Measurements from ENCODE around the gene DNAH8.
A peak's percentile ranks its signal among the peaks of the same experiment; 100 is the strongest.

The DNAH8 gene

GRCh38 chr6:38957426-38957825 lies 242.3 kb downstream of the DNAH8 start:
- no peak for DNase-seq (ENCODE audit: low spot score)
- no peak for TF ChIP-seq CTCF (IDR thresholded peaks at IDR 0.05; ENCODE audit: extremely low read depth, missing control alignments)

- DNase-seq (ENCODE audit: low spot score), result no peak
- no peak for TF ChIP-seq CTCF (IDR thresholded peaks at IDR 0.05; ENCODE audit: extremely low read depth, missing control alignments)
Measured at GRCh38 chr6:38959138-38959537, 244.0 kb downstream of the DNAH8 start.

DNA sequence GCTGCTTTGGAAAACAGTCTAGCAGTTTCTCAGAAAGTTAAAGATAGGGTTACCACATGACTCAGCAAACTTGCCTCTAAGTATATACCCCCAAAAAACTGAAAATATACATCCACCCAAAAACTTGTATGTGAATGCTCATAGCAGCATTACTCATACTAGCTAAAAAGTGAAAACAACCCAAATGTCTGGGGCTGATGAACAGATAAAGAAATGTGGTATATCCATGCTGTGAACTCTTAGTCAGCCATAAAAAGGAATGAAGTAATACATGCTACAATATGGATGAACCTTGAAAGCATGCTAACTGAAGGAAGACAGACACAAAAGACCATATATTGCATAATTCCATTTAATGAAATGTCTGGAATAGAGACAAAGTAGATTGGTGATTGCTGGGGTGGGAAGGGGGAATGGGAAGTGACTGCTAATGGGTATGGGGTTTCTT lies 253.6 kb downstream of the DNAH8 start:
- no peak for DNase-seq (ENCODE audit: low spot score)
- no peak for TF ChIP-seq CTCF (IDR thresholded peaks at IDR 0.05; ENCODE audit: extremely low read depth, missing control alignments)

GRCh38 chr6:38973178-38974057 lies 258.3 kb downstream of the DNAH8 start:
- TF ChIP-seq CTCF (IDR thresholded peaks at IDR 0.05; ENCODE audit: extremely low read depth, missing control alignments), result no peak
- peak; percentile 54 for DNase-seq (ENCODE audit: low spot score)

- no peak for DNase-seq (ENCODE audit: low spot score)
- no peak for TF ChIP-seq CTCF (IDR thresholded peaks at IDR 0.05; ENCODE audit: extremely low read depth, missing control alignments)
Measured at GRCh38 chr6:38974389-38975151, 259.5 kb downstream of the DNAH8 start.

DNA sequence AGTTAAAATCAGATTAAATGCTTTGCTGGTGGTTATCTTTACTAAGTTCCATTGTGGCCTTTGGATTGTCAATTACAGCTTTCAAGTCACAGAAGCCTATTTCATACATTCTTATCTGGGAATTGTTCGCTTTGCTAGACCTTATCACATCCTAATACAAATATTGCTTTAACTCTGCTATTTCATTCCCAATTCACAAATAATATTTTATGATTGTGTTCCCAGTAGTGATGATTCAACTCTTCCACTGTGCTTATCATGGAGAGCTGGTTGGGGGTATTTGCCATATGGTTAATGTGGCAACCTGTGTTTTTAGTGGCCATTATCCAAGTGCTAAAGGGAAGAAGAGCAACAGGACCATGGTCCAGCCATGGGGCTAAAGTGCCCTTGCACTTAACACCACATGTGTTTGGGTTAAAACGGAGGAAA lies 260.5 kb downstream of the DNAH8 start:
- no peak for TF ChIP-seq CTCF (IDR thresholded peaks at IDR 0.05; ENCODE audit: extremely low read depth, missing control alignments)
- no peak for DNase-seq (ENCODE audit: low spot score)

- no peak for TF ChIP-seq CTCF (IDR thresholded peaks at IDR 0.05; ENCODE audit: extremely low read depth, missing control alignments)
- DNase-seq (ENCODE audit: low spot score), result no peak
Measured at GRCh38 chr6:38976051-38976450, 260.9 kb downstream of the DNAH8 start.
